PC-9 (cell line): Measurements from ENCODE around the gene LMO7. TPM values are rescaled to one million over a fixed set of nuclear protein-coding genes. Genes with fewer than 3 reads are reported as not detected.

Experiments used
- BruUV-seq: library from RNA; stranded (reverse); fragments of 400-500 nt; replicated peaks from 2 replicates; lab custom pipeline; 2021; lab: Mats Ljungman, UMichigan
- CTCF ChIA-PET: fragments of 300-600 bp; sonication (Branson Sonifier 250); formaldehyde crosslinking; loops from one replicate; lab custom pipeline; 2022; ENCODE audit warnings: antibody characterized with exemption; lab: Charles Lee
- POLR2A ChIA-PET: fragments of 300-600 bp; sonication (Branson Sonifier 250); formaldehyde crosslinking; loops from one replicate; lab custom pipeline; 2022; ENCODE audit warnings: antibody characterized with exemption; ENCODE audit not compliant: unreplicated experiment; lab: Charles Lee
- DNase-seq, 2 experiments: peaks; one replicate each; pipeline versions ENCODE4 v3.0.0 to v3.0.0-alpha.2; 2015 to 2022; ENCODE audit warnings: mixed read lengths in 1 of 2
- H2AFZ ChIP-seq: fragments of 200-600 bp; sonication (generic); 2 replicates; pipeline ENCODE4 v1.8.1; 2017; ENCODE audit warnings: antibody characterized with exemption
- H3F3A ChIP-seq: fragments of 200-600 bp; sonication (generic); 2 replicates; pipeline ENCODE4 v1.8.1; 2017; ENCODE audit warnings: antibody characterized with exemption, mild to moderate bottlenecking, low read depth; ENCODE audit not compliant: insufficient read depth
- H3K27ac ChIP-seq: fragments of 200-600 bp; sonication (generic); 2 replicates; pipeline ENCODE4 v1.6.1; 2016; ENCODE audit warnings: mixed run types
- H3K27me3 ChIP-seq: fragments of 200-600 bp; sonication (generic); 2 replicates; pipeline ENCODE4 v1.6.1; 2016; ENCODE audit warnings: low read depth, mixed run types; ENCODE audit not compliant: insufficient read depth
- H3K36me3 ChIP-seq: fragments of 200-600 bp; sonication (generic); 2 replicates; pipeline ENCODE4 v1.6.1; 2016; ENCODE audit warnings: low read depth, mixed run types
- H3K4me1 ChIP-seq: fragments of 200-600 bp; sonication (generic); replicated peaks from 2 replicates; pipeline ENCODE4 v1.6.1; 2016; ENCODE audit warnings: mixed run types; ENCODE audit not compliant: insufficient read depth
- H3K4me2 ChIP-seq: fragments of 200-600 bp; sonication (generic); 2 replicates; pipeline ENCODE4 v1.6.1; 2017; ENCODE audit warnings: mixed run types
- H3K4me3 ChIP-seq: fragments of 200-600 bp; sonication (generic); 2 replicates; pipeline ENCODE4 v1.6.1; 2016; ENCODE audit warnings: mixed run types
- H3K79me2 ChIP-seq: fragments of 200-600 bp; sonication (generic); 2 replicates; pipeline ENCODE4 v1.6.1; 2017; ENCODE audit warnings: low read depth, mixed run types
- H3K9me2 ChIP-seq: fragments of 200-600 bp; sonication (generic); 2 replicates; pipeline ENCODE4 v1.8.1; 2017; ENCODE audit warnings: mild to moderate bottlenecking; ENCODE audit not compliant: insufficient read depth
- H3K9me3 ChIP-seq: fragments of 200-600 bp; sonication (generic); 2 replicates; pipeline ENCODE4 v1.8.1; 2016; ENCODE audit warnings: low read depth; ENCODE audit not compliant: insufficient read depth
- H4K20me1 ChIP-seq: fragments of 200-600 bp; sonication (generic); 2 replicates; pipeline ENCODE4 v1.8.1; 2017; ENCODE audit not compliant: insufficient read depth
- EZH2 ChIP-seq: fragments of 200-600 bp; sonication (generic); IDR thresholded peaks from 2 replicates; pipeline ENCODE4 v1.8.0; 2017; ENCODE audit warnings: antibody characterized with exemption, low read depth
- intact Hi-C: fragments of 100-400 bp; cut with micrococcal nuclease; formaldehyde crosslinking; loops from one replicate; pipeline ENCODE4 v1.10.0; 2022; ENCODE audit not compliant: unreplicated experiment
- total RNA-seq: library from RNA; stranded (reverse); gene quantifications from 2 replicates; pipeline ENCODE4 v1.2.3, GENCODE V29; 2021
- TF ChIP-seq, protein P1 (sequence below): fragments of 200-600 bp; sonication (generic); conservative IDR thresholded peaks from 2 replicates; pipeline ENCODE4 v1.6.1; 2017; ENCODE audit warnings: mixed run types, antibody characterized with exemption, mild to moderate bottlenecking, moderate library complexity

LMO7 gene
- total RNA-seq, 1 experiment from 2014 or later, result 93.0 TPM

DNA sequence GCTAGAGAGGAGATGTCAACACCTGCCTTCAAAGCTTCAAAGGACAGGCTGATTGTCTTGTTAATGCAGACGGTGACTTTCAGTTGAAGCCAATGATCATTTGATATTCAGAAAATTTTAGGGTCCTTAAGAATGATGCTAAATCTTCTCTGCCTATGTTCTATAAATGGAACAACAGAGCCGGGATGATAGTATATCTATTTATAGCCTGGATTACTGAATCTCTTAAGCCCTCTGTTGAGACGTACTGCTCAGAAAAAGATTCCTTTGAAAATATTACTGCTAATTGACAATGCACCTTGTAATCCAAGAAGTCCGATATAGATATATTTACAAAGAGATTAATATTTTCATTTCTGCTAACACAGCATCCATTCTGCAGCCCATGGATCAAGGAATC is 35.8 kb upstream of the LMO7 start:
- Histone ChIP-seq H3K36me3 (peaks cover 26% of the 10 kb centered on the region), H3K27ac (no peak overlapping the region), H3K4me1 (no peaks in the 10 kb centered on the region), H3K27me3 (no peaks in the 10 kb centered on the region), H3K9me2 (no peaks in the 10 kb centered on the region), H3K9me3 (no peaks in the 10 kb centered on the region), H3K79me2 (no peaks in the 10 kb centered on the region), H3K4me3 (no peak overlapping the region), H3F3A (no peaks in the 10 kb centered on the region), H4K20me1 (peaks cover 8% of the 10 kb centered on the region; the same call in 1 of the 2 replicates), H2AFZ (no peak overlapping the region), H3K4me2 (no peak overlapping the region)
- no peak for TF ChIP-seq EZH2
- TF ChIP-seq, protein P1, sequence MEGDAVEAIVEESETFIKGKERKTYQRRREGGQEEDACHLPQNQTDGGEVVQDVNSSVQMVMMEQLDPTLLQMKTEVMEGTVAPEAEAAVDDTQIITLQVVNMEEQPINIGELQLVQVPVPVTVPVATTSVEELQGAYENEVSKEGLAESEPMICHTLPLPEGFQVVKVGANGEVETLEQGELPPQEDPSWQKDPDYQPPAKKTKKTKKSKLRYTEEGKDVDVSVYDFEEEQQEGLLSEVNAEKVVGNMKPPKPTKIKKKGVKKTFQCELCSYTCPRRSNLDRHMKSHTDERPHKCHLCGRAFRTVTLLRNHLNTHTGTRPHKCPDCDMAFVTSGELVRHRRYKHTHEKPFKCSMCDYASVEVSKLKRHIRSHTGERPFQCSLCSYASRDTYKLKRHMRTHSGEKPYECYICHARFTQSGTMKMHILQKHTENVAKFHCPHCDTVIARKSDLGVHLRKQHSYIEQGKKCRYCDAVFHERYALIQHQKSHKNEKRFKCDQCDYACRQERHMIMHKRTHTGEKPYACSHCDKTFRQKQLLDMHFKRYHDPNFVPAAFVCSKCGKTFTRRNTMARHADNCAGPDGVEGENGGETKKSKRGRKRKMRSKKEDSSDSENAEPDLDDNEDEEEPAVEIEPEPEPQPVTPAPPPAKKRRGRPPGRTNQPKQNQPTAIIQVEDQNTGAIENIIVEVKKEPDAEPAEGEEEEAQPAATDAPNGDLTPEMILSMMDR, result no peak
- ChIA-PET POLR2A (no interaction called here), CTCF (no interaction called here)
- DNase-seq, result no peak
- intact Hi-C loops, result no loop called here
- no TSS peak for BruUV-seq

DNA sequence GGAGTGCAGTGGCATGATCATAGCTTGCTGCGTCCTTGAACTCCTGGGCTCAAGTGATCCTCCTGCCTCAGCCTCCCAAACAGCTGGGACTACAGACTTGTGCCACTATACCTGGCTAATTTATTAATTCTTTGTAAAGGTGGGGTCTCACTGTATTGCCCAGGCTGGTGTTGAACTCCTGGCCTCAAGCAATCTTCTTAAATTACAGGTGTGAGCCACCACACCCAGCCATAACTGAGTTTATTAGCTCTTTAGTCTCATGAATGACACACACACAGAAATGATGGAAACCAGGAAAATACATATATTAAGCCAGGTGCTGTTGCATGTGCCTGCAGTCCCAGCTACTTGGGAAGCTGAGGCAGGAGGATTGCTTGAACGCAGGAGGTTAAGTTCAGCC is 33.1 kb upstream of the LMO7 start:
- H3F3A ChIP-seq, result no peaks in the 10 kb centered on the region
- no TSS peak for BruUV-seq
- no peak overlapping the region for H3K4me3 ChIP-seq
- H3K27ac ChIP-seq, result no peak overlapping the region
- no peaks in the 10 kb centered on the region for H3K9me2 ChIP-seq
- no peak overlapping the region for H3K4me2 ChIP-seq
- no peak overlapping the region for H2AFZ ChIP-seq
- H3K4me1 ChIP-seq, result no peaks in the 10 kb centered on the region
- H3K79me2 ChIP-seq, result no peaks in the 10 kb centered on the region
- CTCF ChIA-PET, result no interaction called here
- no peak for DNase-seq
- POLR2A ChIA-PET, result no interaction called here
- peaks cover 5% of the 10 kb centered on the region; the same call in 1 of the 2 replicates for H4K20me1 ChIP-seq
- H3K36me3 ChIP-seq, result peaks cover 27% of the 10 kb centered on the region
- TF ChIP-seq, protein P1, result no peak
- TF ChIP-seq EZH2, result no peak
- no peaks in the 10 kb centered on the region for H3K27me3 ChIP-seq
- no peaks in the 10 kb centered on the region for H3K9me3 ChIP-seq
- intact Hi-C loops, result no loop called here

DNA sequence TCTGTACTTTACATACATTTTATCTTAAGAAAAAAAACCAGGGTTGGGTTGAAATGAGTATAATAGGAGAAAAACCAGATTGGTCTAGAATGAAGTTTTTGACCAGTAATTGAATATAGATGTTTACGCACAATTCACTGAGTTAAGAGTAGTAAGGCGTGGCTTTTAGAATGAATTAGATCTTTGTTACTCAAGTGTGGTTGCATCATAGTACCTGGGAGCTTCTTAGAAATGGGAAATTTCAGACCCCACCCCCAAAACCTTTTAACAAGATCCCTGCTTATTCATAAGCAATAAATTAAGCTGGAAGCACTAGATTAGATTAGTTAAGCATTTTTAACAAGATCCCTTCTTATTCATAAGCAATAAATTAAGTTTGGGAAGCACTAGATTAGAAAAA is 28.7 kb upstream of the LMO7 start:
- H3K4me3 ChIP-seq, result no peak overlapping the region
- no peak overlapping the region for H3K27ac ChIP-seq
- TF ChIP-seq, protein P1, result no peak
- no peak for TF ChIP-seq EZH2
- H3K9me2 ChIP-seq, result no peaks in the 10 kb centered on the region
- no peaks in the 10 kb centered on the region for H3K27me3 ChIP-seq
- H3K9me3 ChIP-seq, result no peaks in the 10 kb centered on the region
- ChIA-PET POLR2A (interaction anchor here (0.7 kb wide), 1 partner anchor 75 kb away, joined by 3 read pairs; no protein-coding TSS in a partner anchor), CTCF (no interaction called here)
- BruUV-seq, result no TSS peak
- no peak overlapping the region for H3K4me2 ChIP-seq
- H3F3A ChIP-seq, result peaks cover 7% of the 10 kb centered on the region; the same call in 1 of the 2 replicates
- H3K79me2 ChIP-seq, result no peaks in the 10 kb centered on the region
- H4K20me1 ChIP-seq, result peaks cover 5% of the 10 kb centered on the region; the same call in 1 of the 2 replicates
- peaks cover 19% of the 10 kb centered on the region for H3K4me1 ChIP-seq
- peaks cover 17% of the 10 kb centered on the region for H3K36me3 ChIP-seq
- H2AFZ ChIP-seq, result no peak overlapping the region
- intact Hi-C loops, result no loop called here
- no peak for DNase-seq
